GM19397 (cell line): ENCODE measurements around the gene CLDN12.
A peak's percentile ranks its signal among the peaks of the same experiment; 100 is the strongest.
"Not testable (repeated sequence)": the region's sequence is repeated elsewhere in the genome, so short reads cannot be mapped to it uniquely, and the experiment has no call there.

Experiments used
- ATAC-seq: cut with Tn5 transposase; IDR thresholded peaks from one replicate; pipeline ENCODE4 v1.9.1; 2021; ENCODE audit warnings: mild to moderate bottlenecking, moderate library complexity; ENCODE audit not compliant: unreplicated experiment

CLDN12 gene

DNA sequence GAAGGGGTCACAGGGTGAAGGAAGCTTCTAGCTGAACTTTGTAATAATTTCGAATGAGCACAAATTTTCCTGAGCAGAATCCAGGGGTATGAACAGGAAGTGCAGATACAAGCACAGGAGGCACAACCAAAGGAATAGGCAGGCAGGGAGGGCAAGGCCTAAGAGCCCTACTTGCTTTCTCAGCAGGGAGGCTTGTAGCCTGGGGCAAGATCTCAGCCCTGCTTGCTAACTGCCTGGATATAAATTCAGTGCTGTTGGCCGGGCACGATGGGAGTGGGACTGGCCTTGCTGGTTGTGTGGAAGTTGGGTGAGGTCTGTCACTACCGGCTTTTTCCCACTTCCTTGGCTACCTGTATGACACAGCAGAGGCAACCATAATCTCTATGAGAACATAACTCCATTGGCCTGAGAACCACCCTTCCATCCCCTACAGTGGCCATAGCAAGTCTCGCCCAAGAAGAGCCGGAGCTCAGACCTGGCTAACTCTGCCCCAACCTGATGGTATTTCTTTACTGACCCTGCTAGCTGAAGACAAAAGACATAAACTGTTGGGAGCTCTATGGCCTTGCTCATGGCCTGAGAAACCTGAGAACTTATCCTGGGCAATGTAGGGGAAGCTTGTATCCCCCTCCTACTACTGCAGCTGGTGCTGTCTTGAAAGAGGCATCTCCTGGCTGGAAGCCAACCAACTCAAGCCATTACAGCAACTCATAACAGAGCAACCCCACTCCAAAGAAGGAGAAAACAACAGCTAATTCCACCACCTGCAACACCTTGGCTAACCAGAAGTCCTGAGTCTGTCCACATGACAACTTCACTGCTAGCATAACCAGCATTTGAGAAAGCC, 27.6 kb downstream of the CLDN12 start:
- ATAC-seq = no peak

DNA sequence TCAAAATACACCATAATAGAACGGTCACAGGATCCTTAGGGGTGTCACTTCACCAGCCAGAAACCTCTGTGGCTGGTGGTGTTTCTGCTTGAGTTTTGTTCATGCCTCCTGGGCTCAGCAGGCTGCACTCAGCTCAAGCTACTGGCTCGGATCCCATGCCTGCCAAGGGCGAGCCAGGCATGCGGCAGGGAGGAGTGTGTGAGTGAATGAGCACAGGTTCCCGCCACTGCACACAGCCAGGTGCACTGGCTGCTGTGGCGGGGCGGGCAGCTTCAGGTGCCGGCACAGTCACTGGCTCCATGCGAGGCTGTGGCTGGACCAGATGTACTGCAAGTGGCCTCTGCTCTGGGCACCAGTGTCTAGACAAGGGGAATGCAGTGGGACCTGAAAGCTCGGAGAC, 29.5 kb downstream of the CLDN12 start:
- no peak for ATAC-seq

DNA sequence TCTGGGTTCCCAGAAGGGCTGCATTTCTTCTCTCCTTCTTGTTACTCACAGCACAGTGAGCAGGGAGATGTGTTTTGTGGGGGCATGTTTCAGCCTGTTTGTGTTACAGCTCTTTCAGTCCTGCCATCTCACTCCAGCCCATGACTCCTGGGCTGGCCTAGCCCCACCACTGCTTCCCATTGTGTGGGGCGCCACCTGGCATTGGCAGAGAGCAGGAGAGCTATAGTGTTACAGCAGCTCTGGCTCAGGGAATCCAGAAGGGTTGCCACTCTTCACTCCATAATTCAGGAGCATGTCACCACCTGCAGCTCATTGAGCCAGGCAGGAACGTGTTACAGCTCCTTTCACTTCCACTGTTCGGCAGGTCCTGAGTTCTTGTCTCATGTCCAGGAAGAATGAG, 30.0 kb downstream of the CLDN12 start:
- no peak for ATAC-seq

DNA sequence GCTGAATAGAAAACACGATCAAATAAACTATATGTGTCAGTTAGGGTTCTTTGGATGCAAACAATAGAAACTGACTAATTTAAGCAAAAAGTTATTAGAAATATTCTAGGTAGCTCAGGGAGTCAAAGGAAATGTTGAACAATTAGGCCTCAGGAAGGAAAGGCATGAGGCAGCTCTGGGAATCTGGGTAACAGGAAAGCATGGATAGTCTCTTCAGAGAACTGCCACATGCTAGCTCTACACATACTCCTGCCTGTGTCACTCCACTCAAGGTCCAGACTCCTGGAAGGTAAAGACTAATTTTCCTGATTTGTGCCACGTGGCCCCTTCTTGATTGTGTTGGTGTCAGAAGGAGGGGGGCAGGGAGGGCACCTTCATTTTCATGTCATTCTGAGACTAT, 42.4 kb downstream of the CLDN12 start:
- ATAC-seq = no peak

DNA sequence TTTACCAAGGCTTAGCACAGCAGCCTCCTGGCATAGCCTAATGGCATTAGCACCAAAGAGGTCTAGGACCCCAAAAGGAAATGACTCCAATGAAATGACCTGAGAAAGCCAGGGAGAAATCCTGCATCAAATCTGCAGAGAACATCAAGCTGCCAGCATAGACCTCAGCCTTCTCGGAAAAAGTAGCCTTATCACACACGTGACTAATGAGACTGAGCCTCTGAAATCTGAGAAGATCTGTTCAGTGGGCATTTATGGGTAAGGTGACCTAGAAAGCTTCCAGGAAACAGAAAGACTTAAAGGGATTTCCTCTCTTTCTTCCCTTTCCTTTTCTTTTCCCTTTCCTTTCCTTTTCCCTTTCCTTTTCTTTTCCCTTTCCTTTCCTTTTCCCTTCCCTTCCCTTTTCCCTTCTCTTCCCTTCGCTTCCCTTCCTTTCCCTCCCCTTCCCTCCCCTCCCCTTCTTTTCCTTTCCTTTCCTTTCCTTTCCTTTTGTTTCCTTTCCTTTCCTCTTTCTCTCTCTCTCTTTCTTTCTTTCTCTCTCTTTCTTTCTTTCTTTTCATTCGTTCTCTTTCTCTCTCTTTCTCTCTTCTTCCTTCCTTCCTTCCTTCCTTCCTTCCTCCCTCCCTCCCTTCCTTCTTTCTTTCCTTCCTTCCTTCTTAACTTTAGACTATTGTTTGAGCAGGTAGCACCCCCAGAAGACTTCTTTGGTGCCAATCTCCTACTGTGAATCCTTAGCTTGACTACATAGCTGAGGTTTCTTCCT, 43.1 kb downstream of the CLDN12 start:
- ATAC-seq = no peak

DNA sequence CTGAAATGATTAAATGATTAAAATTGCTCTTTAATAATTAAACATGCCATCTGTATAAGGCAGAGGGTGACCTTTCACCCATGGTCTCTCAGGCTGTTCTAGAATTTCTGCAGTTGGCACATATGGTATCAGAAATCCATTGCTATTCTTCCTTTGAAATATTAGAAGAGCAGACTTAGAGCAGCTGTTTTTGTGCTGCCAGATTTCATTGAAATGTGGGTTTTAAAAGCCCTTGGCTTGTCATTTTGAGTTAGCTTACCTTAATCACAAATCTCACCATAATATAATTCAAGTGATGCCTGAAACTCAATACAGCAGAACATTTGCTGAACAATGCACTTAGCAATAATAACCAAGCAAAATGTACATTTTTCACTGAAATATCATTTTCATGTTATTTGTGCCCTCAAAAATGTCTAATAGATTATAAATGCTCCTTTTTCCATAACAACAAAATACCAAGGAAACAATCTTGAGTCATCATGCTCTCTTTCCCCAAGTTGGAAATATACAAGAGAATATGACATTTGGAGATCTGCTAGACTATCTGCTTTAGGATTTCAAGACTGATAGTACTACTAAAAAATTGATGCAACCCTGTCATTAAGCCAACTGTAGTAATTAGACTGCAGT, 50.1 kb downstream of the CLDN12 start:
- no peak for ATAC-seq

DNA sequence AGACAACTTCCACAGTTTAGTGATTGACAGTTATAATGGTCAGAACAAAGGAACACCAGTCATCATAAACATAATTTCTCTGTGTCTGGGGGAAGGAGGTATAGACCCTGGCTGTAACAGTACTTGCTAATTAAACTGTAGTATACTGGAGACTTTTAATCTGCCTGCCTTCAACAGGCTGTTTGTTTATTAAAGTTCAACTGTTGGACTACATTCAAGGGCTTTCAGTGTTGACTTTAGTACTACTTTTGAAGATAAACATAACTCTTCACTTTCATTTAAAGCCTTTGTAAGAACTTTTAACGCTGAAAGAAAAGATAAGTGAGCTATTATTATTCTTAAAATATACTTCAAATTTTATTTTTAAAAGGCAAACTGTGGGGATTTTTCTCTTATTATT, 50.7 kb downstream of the CLDN12 start:
- no peak for ATAC-seq

DNA sequence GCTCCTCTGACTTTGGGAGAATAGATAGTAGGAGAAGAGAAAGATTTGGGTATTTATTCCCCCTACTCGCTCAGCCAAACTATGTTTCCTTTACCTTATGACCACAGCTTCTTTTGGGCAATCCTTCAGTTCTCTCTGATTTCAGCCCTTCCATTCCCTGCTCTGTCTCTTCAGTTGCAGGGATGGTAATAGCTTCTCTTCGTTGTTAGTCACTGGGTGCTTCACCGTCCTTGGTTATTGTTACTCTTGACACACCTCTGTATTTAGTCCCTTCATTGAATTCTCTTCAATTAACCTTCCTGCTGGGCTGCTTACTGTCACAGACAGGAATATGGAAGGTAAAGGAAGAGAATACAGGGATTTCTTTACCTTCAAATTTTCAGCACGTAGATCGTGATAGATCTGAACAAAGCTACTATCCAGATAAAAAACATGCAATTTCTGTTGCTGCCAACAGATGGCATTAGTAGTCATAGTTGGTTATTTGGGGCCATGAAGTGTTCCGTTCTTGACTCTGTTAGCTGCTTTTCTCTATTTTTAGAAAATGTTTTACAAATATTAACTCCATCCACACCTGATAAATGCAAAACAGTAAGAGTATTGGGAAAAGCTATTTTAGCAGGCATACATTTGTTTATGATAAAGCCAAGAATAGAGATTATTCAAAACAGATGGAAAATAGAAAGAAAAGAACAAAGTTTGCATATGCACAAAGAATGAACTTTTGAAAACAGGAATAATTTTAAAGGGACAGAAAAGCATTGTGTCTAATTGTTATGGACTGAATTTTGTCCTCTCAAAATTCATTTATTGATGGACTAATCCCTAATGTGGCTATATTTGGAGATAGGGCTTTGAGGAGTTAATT, 52.1 kb downstream of the CLDN12 start:
- ATAC-seq = peak; percentile 73

DNA sequence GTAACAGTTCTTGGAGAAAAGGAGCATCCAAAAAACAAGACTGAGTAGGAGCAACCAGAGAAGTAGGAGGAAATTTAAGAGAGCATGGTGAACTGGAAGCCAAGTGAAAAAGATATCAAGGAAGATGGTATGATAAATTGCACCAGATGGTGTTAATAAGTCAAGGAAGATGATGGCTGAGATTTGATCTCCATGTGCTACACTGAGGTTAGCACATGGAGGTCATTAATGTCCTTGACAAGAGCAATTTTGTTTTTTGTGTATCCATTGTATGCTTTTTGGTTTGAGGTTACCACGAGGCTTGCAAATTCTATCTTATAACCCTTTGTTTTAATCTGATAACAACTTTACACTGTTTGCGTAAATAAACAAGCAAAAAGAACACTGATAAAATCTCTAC, 54.8 kb downstream of the CLDN12 start:
- ATAC-seq = no peak

DNA sequence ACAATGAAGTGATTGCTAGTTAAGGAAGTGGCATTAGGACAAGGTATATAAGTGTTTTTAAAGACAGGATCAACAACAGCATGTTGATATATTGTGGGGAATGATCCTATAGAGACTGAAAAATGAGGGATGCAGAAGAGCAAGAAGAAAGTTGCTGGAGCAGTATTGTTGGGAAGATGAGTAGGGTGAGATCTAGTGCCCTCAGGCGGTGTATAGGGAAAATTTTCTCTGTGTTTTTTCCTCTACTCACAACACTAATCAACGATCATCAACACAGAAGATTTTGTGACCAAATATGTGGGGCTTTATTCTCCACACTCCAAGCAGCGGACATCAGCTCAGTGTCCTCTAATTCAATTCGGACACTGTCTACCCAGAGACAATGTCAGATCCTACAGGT, 56.6 kb downstream of the CLDN12 start:
- no peak for ATAC-seq

DNA sequence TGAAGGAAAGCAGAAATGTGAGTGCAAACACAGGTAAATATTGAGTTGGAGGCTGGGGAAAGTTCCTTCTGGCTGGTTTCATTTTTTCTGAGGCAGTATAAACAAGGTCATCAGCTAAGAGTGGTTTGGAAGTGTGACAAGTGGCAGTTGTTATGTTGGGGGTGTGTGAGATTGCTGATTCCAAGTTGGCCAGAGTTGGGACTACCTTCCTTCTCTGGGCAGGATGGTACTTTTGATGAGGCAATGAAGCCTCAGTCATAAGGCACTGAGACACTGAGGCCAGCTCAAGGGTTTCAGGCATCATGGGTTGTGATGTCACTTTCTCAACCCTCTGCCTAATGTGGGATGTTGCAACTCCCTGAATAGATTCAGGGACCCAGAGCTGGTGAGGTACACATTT, 58.0 kb downstream of the CLDN12 start:
- ATAC-seq = no peak

DNA sequence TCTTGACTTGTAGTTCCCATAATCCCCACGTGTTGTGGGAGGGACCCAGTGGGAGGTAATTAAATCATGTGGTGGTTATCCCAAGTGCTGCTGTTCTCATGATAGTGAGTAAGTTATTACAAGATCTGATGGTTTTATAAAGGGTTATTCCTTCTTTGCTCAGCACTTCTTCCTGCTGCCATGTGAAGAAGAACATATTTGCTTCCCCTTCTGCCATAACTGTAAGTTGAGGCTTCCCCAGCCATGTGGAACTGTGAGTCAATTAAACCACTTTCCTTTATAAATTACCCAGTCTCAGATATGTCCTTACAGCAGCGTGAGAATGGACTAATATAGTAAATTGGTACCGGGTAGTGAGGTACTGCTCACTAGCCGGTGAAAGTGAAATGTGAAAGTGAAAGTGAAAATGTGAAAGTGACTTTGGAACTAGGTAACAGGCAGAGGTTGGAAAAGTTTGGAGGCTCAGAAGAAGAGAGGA, 59.9 kb downstream of the CLDN12 start:
- ATAC-seq = not testable (repeated sequence)
